K562 (cell line): ENCODE measurements around the gene YAP1. TPM values are rescaled to one million over a fixed set of nuclear protein-coding genes. Genes with fewer than 3 reads are reported as not detected.

Experiments
- ATAC-seq: fragments of 200-7000 bp; cut with Tn5 transposase; 3 replicates; pipeline ENCODE4 v1.9.1; 2020; ENCODE audit warnings: moderate library complexity
- BruUV-seq: library from RNA; stranded (reverse); fragments of 400-500 nt; replicated peaks from 2 replicates; lab custom pipeline; 2021; lab: Mats Ljungman, UMichigan
- CTCF ChIA-PET: fragments of 300-600 bp; formaldehyde crosslinking; extraction: SDS; loops from one replicate; lab custom pipeline; 2021; ENCODE audit warnings: low intra/inter-chr PET ratio; lab: Yijun Ruan, JAX
- POLR2A ChIA-PET: fragments of 300-600, 350-650 bp; sonication (Branson Sonifier 250); formaldehyde crosslinking; extraction: SDS; loops from one replicate; lab custom pipeline; 2021; ENCODE audit warnings: antibody characterized with exemption, inconsistent platforms; lab: Yijun Ruan, JAX
- DNase-seq, 4 experiments: peaks; one replicate each; pipeline versions ENCODE4 v3.0.0 to v3.0.0-alpha.2; 2011 to 2018; ENCODE audit warnings: low spot score in 3 of 4, mixed read lengths in 3 of 4; ENCODE audit errors: extremely low read depth in 1 of 4
- FAIRE-seq: peaks from 2 replicates; lab custom pipeline; 2011; peaks lifted over from hg19 to GRCh38; lab: Jason Lieb, UNC
- H2AFZ ChIP-seq: 2 replicates; pipeline ENCODE4 v1.6.0; 2011; ENCODE audit warnings: low read depth, low read length, control low read depth, inconsistent platforms
- H3K27ac ChIP-seq: fragments of 200-600 bp; 3 replicates; pipeline ENCODE4 v1.8.0; 2011; ENCODE audit warnings: low read depth, mild to moderate bottlenecking, control low read depth, inconsistent platforms, low read length, moderate library complexity, mixed read lengths; ENCODE audit errors: extremely low read depth
- H3K27me3 ChIP-seq, 2 experiments: fragments of 300-600 bp in 1 of 2; 2 replicates in 1 of 2; 3 replicates in 1 of 2; pipeline versions ENCODE4 v1.6.0 to v1.8.0; 2011; ENCODE audit warnings: inconsistent platforms in 2 of 2, low read length in 2 of 2, mild to moderate bottlenecking in 1 of 2, mixed read lengths in 1 of 2, moderate library complexity in 1 of 2; ENCODE audit not compliant: control insufficient read depth in 2 of 2, insufficient read depth in 2 of 2
- H3K36me3 ChIP-seq: fragments of 300-600 bp; 3 replicates; pipeline ENCODE4 v1.8.0; 2011; ENCODE audit warnings: mild to moderate bottlenecking, low read length, inconsistent platforms; ENCODE audit not compliant: control insufficient read depth, insufficient read depth
- H3K4me1 ChIP-seq, 2 experiments: fragments of 200-600 bp in 1 of 2; replicated peaks in 1 of 2; 2 replicates in 1 of 2; 3 replicates in 1 of 2; pipeline versions ENCODE4 v1.5.1 to v1.8.0; 2011; ENCODE audit warnings: inconsistent platforms in 2 of 2, low read length in 2 of 2, mild to moderate bottlenecking in 1 of 2, mixed read lengths in 1 of 2, moderate library complexity in 1 of 2; ENCODE audit not compliant: control insufficient read depth in 2 of 2, insufficient read depth in 2 of 2
- H3K4me2 ChIP-seq: 2 replicates; pipeline ENCODE4 v1.6.1; 2011; ENCODE audit warnings: low read length, control low read depth, inconsistent platforms, mixed read lengths; ENCODE audit not compliant: insufficient read depth
- H3K4me3 ChIP-seq: fragments of 200-600 bp; sonication (generic), shearing (Covaris generic); 2 replicates; pipeline ENCODE4 v1.5.1; 2016; ENCODE audit warnings: control low read depth, inconsistent platforms
- H3K79me2 ChIP-seq: fragments of 200-600 bp; 3 replicates; pipeline ENCODE4 v1.8.0; 2011; ENCODE audit warnings: low read length, inconsistent platforms; ENCODE audit not compliant: control insufficient read depth, insufficient read depth
- H3K9ac ChIP-seq, 2 experiments: 2 replicates each; pipeline versions ENCODE4 v1.6.0 to v1.6.1; 2011; ENCODE audit warnings: low read depth in 2 of 2, low read length in 2 of 2, control low read depth in 1 of 2, inconsistent platforms in 1 of 2, mild to moderate bottlenecking in 1 of 2, mixed read lengths in 1 of 2; ENCODE audit not compliant: insufficient read depth in 1 of 2
- H3K9me1 ChIP-seq: one replicate; pipeline ENCODE4 v1.6.0; 2011; ENCODE audit warnings: inconsistent platforms, mild to moderate bottlenecking, low read length, moderate library complexity; ENCODE audit not compliant: control insufficient read depth, insufficient read depth
- H3K9me3 ChIP-seq: replicated peaks from 2 replicates; pipeline ENCODE4 v1.5.1; 2011; ENCODE audit warnings: low read depth, low read length, inconsistent platforms; ENCODE audit not compliant: control insufficient read depth, insufficient read depth
- H4K20me1 ChIP-seq: replicated peaks from 2 replicates; pipeline ENCODE4 v1.6.1; 2011; ENCODE audit warnings: low read length, inconsistent platforms, mixed read lengths; ENCODE audit not compliant: control insufficient read depth, insufficient read depth
- JUND ChIP-seq, 2 experiments: IDR thresholded peaks; 2 replicates in 1 of 2; 3 replicates in 1 of 2; pipeline ENCODE4 v1.6.1; 2011; ENCODE audit warnings: borderline replicate concordance in 2 of 2, low read depth in 2 of 2, low read length in 2 of 2, improper control_type of control experiment in 1 of 2, missing biosample characterization in 1 of 2, missing genetic modification characterization in 1 of 2, missing genetic modification reagents in 1 of 2
- MCM2 ChIP-seq: fragments of 450-650 bp; IDR thresholded peaks from 2 replicates; pipeline ENCODE4 v1.6.1; 2017; ENCODE audit warnings: low read depth, mild to moderate bottlenecking
- PHF21A ChIP-seq: fragments of 450-650 bp; IDR thresholded peaks from 2 replicates; pipeline ENCODE4 v1.6.1; 2017; ENCODE audit warnings: low read depth, borderline replicate concordance
- SIRT6 ChIP-seq: IDR thresholded peaks from one replicate; pipeline ENCODE4 v1.6.1; 2012; ENCODE audit warnings: low read depth, mild to moderate bottlenecking, control low read depth, inconsistent platforms, low read length, moderate library complexity
- TCF15 ChIP-seq: fragments of 250-450 bp; sonication (Bioruptor Pico); IDR thresholded peaks from 2 replicates; pipeline ENCODE4 v1.8.0; 2022; ENCODE audit warnings: moderate library complexity, mild to moderate bottlenecking, inconsistent platforms
- ZNF184 ChIP-seq: sonication (generic); formaldehyde crosslinking; IDR thresholded peaks from 2 replicates; pipeline ENCODE4 v1.5.0; 2020; ENCODE audit warnings: missing genetic modification reagents
- ZNF277 ChIP-seq: fragments of 250-450 bp; sonication (Bioruptor Pico); IDR thresholded peaks from 2 replicates; pipeline ENCODE4 v1.8.0; 2022; ENCODE audit warnings: inconsistent platforms, mild to moderate bottlenecking, moderate library complexity, borderline replicate concordance
- ZNF655 ChIP-seq: fragments of 250-450 bp; sonication (Bioruptor Pico); IDR thresholded peaks from 2 replicates; pipeline ENCODE4 v1.5.0; 2021
- WGBS: fragments of 100-300 bp; shearing (Covaris generic); methylation state at CpG from one replicate; pipeline ENCODE4 v1.1.6; 2016; ENCODE audit warnings: low coverage, mixed read lengths; ENCODE audit not compliant: insufficient coverage; ENCODE audit errors: missing lambda C conversion rate; 5-methylcytosine and 5-hydroxymethylcytosine counted together
- in situ Hi-C: fragments of 300-500 bp; cut with MboI; formaldehyde crosslinking; loops from 4 replicates; pipeline ENCODE4 v1.15.0; 2018; ENCODE audit warnings: inconsistent platforms, mixed read lengths
- intact Hi-C: fragments of 100-400 bp; cut with micrococcal nuclease; formaldehyde crosslinking; loops from 2 replicates; pipeline ENCODE4 v1.14.2; 2022
- polyA plus RNA-seq, 8 experiments: library from polyadenylated mRNA; depleted of rRNA in 4 of 8; stranded (reverse) in 5 of 8; unstranded in 3 of 8; fragments of >200 nt; fragmentation: Nextera tagmentation in 2 of 8; fragmentation: Illumina TruSeq in 1 of 8; extraction: Ambion mirVana in 2 of 8; extraction: Trizol in 1 of 8; gene quantifications; 2 replicates each; pipeline versions ENCODE4 v1.2.1 to v1.2.3, GENCODE V29; 2011 to 2014; ENCODE audit warnings: inconsistent platforms in 1 of 8, missing spikeins in 1 of 8
- total RNA-seq, 7 experiments: library from RNA; depleted of rRNA in 6 of 7; stranded (reverse); fragments of >200 nt in 6 of 7; fragmentation: Illumina TruSeq in 2 of 7; extraction: Trizol in 2 of 7; gene quantifications; 2 replicates each; pipeline versions ENCODE4 v1.2.1 to v1.2.3, GENCODE V29; 2011 to 2021; ENCODE audit warnings: low replicate concordance in 1 of 7
- TF ChIP-seq, protein P1 (sequence below), 2 experiments: fragments of 450-650 bp; IDR thresholded peaks; 2 replicates each; pipeline ENCODE4 v1.6.1; 2016
- TF ChIP-seq, protein P2 (sequence below): sonication (generic); formaldehyde crosslinking; IDR thresholded peaks from 2 replicates; pipeline ENCODE4 v1.8.1; 2022; ENCODE audit warnings: missing genetic modification reagents
- TF ChIP-seq, protein P3 (sequence below): fragments of 250-450 bp; sonication (Bioruptor Pico); IDR thresholded peaks from 2 replicates; pipeline ENCODE4 v1.8.0; 2021; ENCODE audit warnings: mild to moderate bottlenecking, moderate library complexity

Gene YAP1
- total and polyA plus RNA-seq, 9 of the 15 experiments (the other 6 are each of a cell fraction or from before 2014, with no cell fraction given), result 0.18 TPM; not detected in 8

DNA sequence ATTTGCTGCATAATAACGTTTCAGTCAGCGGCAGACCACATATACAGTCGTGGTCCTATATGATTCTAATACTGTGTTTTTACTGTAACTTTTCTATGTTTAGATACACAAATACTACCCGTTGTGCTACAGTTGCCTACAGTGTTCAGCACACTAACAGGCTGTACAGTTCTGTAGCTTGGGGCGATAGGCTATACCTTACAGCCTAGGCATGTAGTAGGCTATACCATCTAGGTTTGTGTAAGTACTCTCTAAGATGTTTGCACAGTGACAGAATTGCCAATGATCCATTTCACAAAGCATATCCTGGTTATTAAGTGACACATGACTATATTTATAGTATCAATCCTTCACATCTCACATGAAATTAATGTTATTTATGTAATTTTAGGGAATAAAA, 78.2 kb downstream of the YAP1 start:
- TF ChIP-seq, protein P1, sequence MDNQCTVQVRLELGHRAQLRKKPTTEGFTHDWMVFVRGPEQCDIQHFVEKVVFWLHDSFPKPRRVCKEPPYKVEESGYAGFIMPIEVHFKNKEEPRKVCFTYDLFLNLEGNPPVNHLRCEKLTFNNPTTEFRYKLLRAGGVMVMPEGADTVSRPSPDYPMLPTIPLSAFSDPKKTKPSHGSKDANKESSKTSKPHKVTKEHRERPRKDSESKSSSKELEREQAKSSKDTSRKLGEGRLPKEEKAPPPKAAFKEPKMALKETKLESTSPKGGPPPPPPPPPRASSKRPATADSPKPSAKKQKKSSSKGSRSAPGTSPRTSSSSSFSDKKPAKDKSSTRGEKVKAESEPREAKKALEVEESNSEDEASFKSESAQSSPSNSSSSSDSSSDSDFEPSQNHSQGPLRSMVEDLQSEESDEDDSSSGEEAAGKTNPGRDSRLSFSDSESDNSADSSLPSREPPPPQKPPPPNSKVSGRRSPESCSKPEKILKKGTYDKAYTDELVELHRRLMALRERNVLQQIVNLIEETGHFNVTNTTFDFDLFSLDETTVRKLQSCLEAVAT (IDR thresholded peaks at IDR 0.05), result no peak
- TF ChIP-seq SIRT6 (no peak), ZNF184 (CRISPR knock-in tag) (no peak), ZNF277 (no peak), PHF21A (no peak), MCM2 (no peak), JUND (IDR thresholded peaks at IDR 0.05; ENCODE audit: borderline replicate concordance, low read depth, low read length) (no peak), JUND (tag; IDR thresholded peaks at IDR 0.05; ENCODE audit: borderline replicate concordance, low read depth, low read length) (no peak), ZNF655 (no peak), TCF15 (no peak)
- TF ChIP-seq, protein P2, sequence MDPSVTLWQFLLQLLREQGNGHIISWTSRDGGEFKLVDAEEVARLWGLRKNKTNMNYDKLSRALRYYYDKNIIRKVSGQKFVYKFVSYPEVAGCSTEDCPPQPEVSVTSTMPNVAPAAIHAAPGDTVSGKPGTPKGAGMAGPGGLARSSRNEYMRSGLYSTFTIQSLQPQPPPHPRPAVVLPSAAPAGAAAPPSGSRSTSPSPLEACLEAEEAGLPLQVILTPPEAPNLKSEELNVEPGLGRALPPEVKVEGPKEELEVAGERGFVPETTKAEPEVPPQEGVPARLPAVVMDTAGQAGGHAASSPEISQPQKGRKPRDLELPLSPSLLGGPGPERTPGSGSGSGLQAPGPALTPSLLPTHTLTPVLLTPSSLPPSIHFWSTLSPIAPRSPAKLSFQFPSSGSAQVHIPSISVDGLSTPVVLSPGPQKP (CRISPR knock-in tag), result no peak
- TF ChIP-seq, protein P3, sequence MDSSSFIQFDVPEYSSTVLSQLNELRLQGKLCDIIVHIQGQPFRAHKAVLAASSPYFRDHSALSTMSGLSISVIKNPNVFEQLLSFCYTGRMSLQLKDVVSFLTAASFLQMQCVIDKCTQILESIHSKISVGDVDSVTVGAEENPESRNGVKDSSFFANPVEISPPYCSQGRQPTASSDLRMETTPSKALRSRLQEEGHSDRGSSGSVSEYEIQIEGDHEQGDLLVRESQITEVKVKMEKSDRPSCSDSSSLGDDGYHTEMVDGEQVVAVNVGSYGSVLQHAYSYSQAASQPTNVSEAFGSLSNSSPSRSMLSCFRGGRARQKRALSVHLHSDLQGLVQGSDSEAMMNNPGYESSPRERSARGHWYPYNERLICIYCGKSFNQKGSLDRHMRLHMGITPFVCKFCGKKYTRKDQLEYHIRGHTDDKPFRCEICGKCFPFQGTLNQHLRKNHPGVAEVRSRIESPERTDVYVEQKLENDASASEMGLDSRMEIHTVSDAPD, result no peak
- no peak for FAIRE-seq
- H3K9ac ChIP-seq, result no peak overlapping the region

More for the DNA sequence above, 78.2 kb downstream of the YAP1 start:
- Histone ChIP-seq H3K4me1 (no peaks in the 10 kb centered on the region), H4K20me1 (no peaks in the 10 kb centered on the region), H3K79me2 (no peaks in the 10 kb centered on the region), H3K4me3 (no peak overlapping the region), H3K36me3 (no peaks in the 10 kb centered on the region), H3K4me2 (no peak overlapping the region), H3K27me3 (no peaks in the 10 kb centered on the region), H2AFZ (no peak overlapping the region), H3K9me3 (no peaks in the 10 kb centered on the region), H3K9me1 (no peaks in the 10 kb centered on the region), H3K27ac (no peak overlapping the region)
- ChIA-PET POLR2A (interaction anchor here (0.7 kb wide), 1 partner anchor 435 kb away, joined by 3 read pairs; no protein-coding TSS in a partner anchor), CTCF (no interaction called here)
- in situ Hi-C loops, result no loop called here
- no TSS peak for BruUV-seq
- intact Hi-C loops, result no loop called here
- no peak for ATAC-seq
- whole genome bisulfite sequencing, result 2% methylated on average over 5 of the region's 5 CpGs
- DNase-seq, result no peak
